Uterus (tissue), 2 donors: Measurements from ENCODE around the gene TP53RK.

Experiments used
- POLR2A ChIP-seq, 2 donors: fragments of 450-650 bp; IDR thresholded peaks; one replicate each; pipeline ENCODE4 v1.6.1; 2016; ENCODE audit warnings: antibody characterized with exemption in 2 of 2, mild to moderate bottlenecking in 1 of 2, moderate library complexity in 1 of 2
- TF ChIP-seq, protein P1 (sequence below), 4 experiments: fragments of 200-600 bp in 2 of 4; fragments of 450-650 bp in 2 of 4; sonication (generic) in 2 of 4; IDR thresholded peaks; one replicate each; pipeline ENCODE4 v1.5.1; 2016 to 2019; ENCODE audit warnings: antibody characterized with exemption in 4 of 4, mild to moderate bottlenecking in 2 of 4, moderate library complexity in 1 of 4

DNA sequence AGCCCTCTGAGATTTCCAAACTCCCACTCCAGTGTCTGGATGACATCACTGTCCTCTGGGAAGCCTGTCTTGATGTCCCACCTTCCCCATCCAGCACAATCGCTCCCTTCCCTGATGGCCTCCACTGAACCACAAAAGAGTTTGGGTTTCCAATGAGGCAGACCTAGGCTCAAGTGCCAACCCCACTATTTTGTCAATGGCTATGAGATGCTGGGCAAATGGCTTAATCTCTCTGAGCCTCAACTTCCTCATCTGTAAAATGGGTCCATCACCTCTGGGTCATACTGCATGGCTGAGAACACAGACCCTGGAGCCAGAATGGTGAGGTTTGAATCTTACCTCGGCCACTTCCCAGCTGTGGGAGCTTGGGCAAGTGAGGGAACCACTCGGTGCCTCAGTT lies 49.7 kb downstream of the TP53RK start:
- TF ChIP-seq, protein P1, sequence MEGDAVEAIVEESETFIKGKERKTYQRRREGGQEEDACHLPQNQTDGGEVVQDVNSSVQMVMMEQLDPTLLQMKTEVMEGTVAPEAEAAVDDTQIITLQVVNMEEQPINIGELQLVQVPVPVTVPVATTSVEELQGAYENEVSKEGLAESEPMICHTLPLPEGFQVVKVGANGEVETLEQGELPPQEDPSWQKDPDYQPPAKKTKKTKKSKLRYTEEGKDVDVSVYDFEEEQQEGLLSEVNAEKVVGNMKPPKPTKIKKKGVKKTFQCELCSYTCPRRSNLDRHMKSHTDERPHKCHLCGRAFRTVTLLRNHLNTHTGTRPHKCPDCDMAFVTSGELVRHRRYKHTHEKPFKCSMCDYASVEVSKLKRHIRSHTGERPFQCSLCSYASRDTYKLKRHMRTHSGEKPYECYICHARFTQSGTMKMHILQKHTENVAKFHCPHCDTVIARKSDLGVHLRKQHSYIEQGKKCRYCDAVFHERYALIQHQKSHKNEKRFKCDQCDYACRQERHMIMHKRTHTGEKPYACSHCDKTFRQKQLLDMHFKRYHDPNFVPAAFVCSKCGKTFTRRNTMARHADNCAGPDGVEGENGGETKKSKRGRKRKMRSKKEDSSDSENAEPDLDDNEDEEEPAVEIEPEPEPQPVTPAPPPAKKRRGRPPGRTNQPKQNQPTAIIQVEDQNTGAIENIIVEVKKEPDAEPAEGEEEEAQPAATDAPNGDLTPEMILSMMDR (IDR thresholded peaks at IDR 0.05) = no peak
- no peak for TF ChIP-seq POLR2A (IDR thresholded peaks at IDR 0.05)
